ENCODE data around the gene PLXNB3. TPM values are rescaled to one million over a fixed set of nuclear protein-coding genes. Genes with fewer than 3 reads are reported as not detected.
"Not testable (repeated sequence)": the region's sequence is repeated elsewhere in the genome, so short reads cannot be mapped to it uniquely, and the experiment has no call there.

Gene PLXNB3
- total RNA-seq, 1 experiment from 2014 or later: 1.6 TPM

- DNase-seq (ENCODE audit: low spot score): no peak
These were observed 50.7 kb downstream of the PLXNB3 start for GRCh38 chrX:153814591-153815315.

- no peak for DNase-seq (ENCODE audit: low spot score)
These were observed 53.0 kb downstream of the PLXNB3 start for GRCh38 chrX:153816831-153817690.

- DNase-seq (ENCODE audit: low spot score): not testable (repeated sequence)
These were observed 54.0 kb downstream of the PLXNB3 start for GRCh38 chrX:153818064-153818463.

- DNase-seq (ENCODE audit: low spot score): no peak
These were observed 54.7 kb downstream of the PLXNB3 start for GRCh38 chrX:153818571-153819383.

GRCh38 chrX:153819384-153820040 lies 55.5 kb downstream of the PLXNB3 start:
- no peak for DNase-seq (ENCODE audit: low spot score)

- no peak for DNase-seq (ENCODE audit: low spot score)
These were observed 56.6 kb downstream of the PLXNB3 start for GRCh38 chrX:153820601-153821000.

GRCh38 chrX:153821066-153821465 lies 57.0 kb downstream of the PLXNB3 start:
- no peak for DNase-seq (ENCODE audit: low spot score)

GRCh38 chrX:153824348-153824747 lies 60.3 kb downstream of the PLXNB3 start:
- no peak for DNase-seq (ENCODE audit: low spot score)

GRCh38 chrX:153825042-153825441 lies 61.0 kb downstream of the PLXNB3 start:
- DNase-seq (ENCODE audit: low spot score): no peak

Other genes with a start within 250 kb of the PLXNB3 start
- gene ATP2B3, start 246.6 kb upstream of the PLXNB3 start, total RNA-seq (2014; rRNA removed; shearing (Covaris generic)): not detected in 2 replicates
- gene CCNQ, start 165.1 kb upstream of the PLXNB3 start, total RNA-seq (2014; rRNA removed; shearing (Covaris generic)): 31.4 and 36.2 TPM in 2 replicates
- gene DUSP9, start 117.0 kb upstream of the PLXNB3 start, total RNA-seq (2014; rRNA removed; shearing (Covaris generic)): 1.3 and 3.2 TPM in 2 replicates
- gene PNCK, start 90.4 kb upstream of the PLXNB3 start, total RNA-seq (2014; rRNA removed; shearing (Covaris generic)): 0.70 and 4.4 TPM in 2 replicates
- 21.7 and 43.3 TPM in 2 replicates for gene SLC6A8, start 76.3 kb upstream of the PLXNB3 start, total RNA-seq (2014; rRNA removed; shearing (Covaris generic))
- 233 and 264 TPM in 2 replicates for gene BCAP31, start 39.9 kb upstream of the PLXNB3 start, total RNA-seq (2014; rRNA removed; shearing (Covaris generic))
- gene ABCD1, start 39.4 kb upstream of the PLXNB3 start, total RNA-seq (2014; rRNA removed; shearing (Covaris generic)): 8.6 and 9.1 TPM in 2 replicates
- 0.06 and 0.35 TPM in 2 replicates for gene SRPK3, start 16.8 kb downstream of the PLXNB3 start, total RNA-seq (2014; rRNA removed; shearing (Covaris generic))
- gene IDH3G, start 30.1 kb downstream of the PLXNB3 start, total RNA-seq (2014; rRNA removed; shearing (Covaris generic)): 68.9 and 78.0 TPM in 2 replicates
- 254 and 289 TPM in 2 replicates for gene SSR4, start 30.4 kb downstream of the PLXNB3 start, total RNA-seq (2014; rRNA removed; shearing (Covaris generic))
- 3.8 and 4.0 TPM in 2 replicates for gene PDZD4, start 66.3 kb downstream of the PLXNB3 start, total RNA-seq (2014; rRNA removed; shearing (Covaris generic))
- gene L1CAM, start 121.9 kb downstream of the PLXNB3 start, total RNA-seq (2014; rRNA removed; shearing (Covaris generic)): 7.9 and 9.7 TPM in 2 replicates
- gene AVPR2, start 140.4 kb downstream of the PLXNB3 start, total RNA-seq (2014; rRNA removed; shearing (Covaris generic)): 0.14 and 0.33 TPM in 2 replicates
- 0.31 and 0.82 TPM in 2 replicates for gene ARHGAP4, start 162.0 kb downstream of the PLXNB3 start, total RNA-seq (2014; rRNA removed; shearing (Covaris generic))
- 167 and 216 TPM in 2 replicates for gene NAA10, start 170.8 kb downstream of the PLXNB3 start, total RNA-seq (2014; rRNA removed; shearing (Covaris generic))
- gene RENBP, start 180.4 kb downstream of the PLXNB3 start, total RNA-seq (2014; rRNA removed; shearing (Covaris generic)): 0.10 TPM in 1 of 2 replicates, not detected in the other
- gene HCFC1, start 207.6 kb downstream of the PLXNB3 start, total RNA-seq (2014; rRNA removed; shearing (Covaris generic)): 19.4 and 23.5 TPM in 2 replicates
- gene TMEM187, start 208.5 kb downstream of the PLXNB3 start, total RNA-seq (2014; rRNA removed; shearing (Covaris generic)): 2.2 and 2.7 TPM in 2 replicates